ENCODE results near the gene ARNT2. TPM values are rescaled to one million over a fixed set of nuclear protein-coding genes. Genes with fewer than 3 reads are reported as not detected.

ARNT2 gene
- total and polyA plus RNA-seq, 2 donors: 1.4 to 2.4 TPM

DNA sequence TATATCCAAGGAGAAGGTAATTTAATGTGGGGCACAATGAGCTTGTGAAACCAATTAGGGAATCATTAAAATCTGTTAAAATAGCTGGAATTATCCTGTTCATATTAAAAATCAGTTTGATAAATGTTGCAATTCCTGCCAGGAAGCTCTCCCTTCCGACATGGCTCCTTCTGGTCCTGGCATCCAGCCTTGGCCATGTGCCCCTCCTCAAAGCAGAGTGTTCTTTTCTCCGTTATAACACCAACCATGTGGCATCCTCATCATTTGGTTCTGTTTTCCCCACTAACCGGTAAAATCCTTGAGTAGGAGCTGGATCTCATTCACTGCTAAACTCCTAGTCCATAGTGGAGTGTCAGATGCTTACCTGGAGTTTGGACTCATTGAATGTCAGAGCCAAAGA lies 127.2 kb downstream of the ARNT2 start:
- no peak for DNase-seq (ENCODE audit: low read depth in 6 of 9, low spot score in 9 of 9)

DNA sequence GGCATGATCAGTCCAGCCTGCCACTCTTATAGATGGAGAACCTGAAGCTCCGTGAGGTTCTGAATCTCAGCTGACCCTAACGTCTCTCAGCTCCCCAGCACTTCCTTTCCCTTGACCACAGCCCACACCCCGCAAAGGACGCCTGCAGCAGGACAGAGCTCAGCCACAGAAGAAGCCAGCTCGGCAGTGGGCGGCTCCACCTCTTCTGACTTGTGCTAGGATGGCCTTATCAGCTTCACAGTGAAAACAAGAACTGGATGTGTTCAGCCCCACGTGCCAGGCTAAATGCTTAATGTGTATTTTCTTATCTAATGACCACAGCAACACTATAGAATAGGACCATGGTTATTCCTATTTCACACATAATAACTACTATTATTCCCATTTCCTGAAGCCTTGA lies 127.6 kb downstream of the ARNT2 start:
- H3K4me1 ChIP-seq (ENCODE audit: control insufficient read depth in 2 of 2, insufficient read depth in 2 of 2, low read length in 2 of 2): no peaks in the 10 kb centered on the region
- DNase-seq (ENCODE audit: low read depth in 6 of 9, low spot score in 9 of 9): no peak
- H3K27me3 ChIP-seq (ENCODE audit: control insufficient read depth in 2 of 2, insufficient read depth in 1 of 2, low read length in 1 of 2): no peaks in the 10 kb centered on the region
- 53% methylated on average over 7 of the region's 7 CpGs for WGBS
- H3K27ac ChIP-seq (ENCODE audit: low read depth in 1 of 2, low read length in 1 of 2): no peak overlapping the region
- H3K36me3 ChIP-seq (ENCODE audit: control insufficient read depth in 2 of 2, insufficient read depth in 2 of 2, low read length in 1 of 2): no peaks in the 10 kb centered on the region
- no peak overlapping the region for H3K4me3 ChIP-seq (ENCODE audit: low read length in 2 of 2)
- H3K9me3 ChIP-seq (ENCODE audit: control insufficient read depth in 2 of 2, insufficient read depth in 1 of 2, low read length in 1 of 2): no peaks in the 10 kb centered on the region

More for the DNA sequence above, 127.2 kb downstream of the ARNT2 start:
- no peak overlapping the region for H3K27ac ChIP-seq (ENCODE audit: low read depth in 1 of 2, low read length in 1 of 2)
- no peaks in the 10 kb centered on the region for H3K36me3 ChIP-seq (ENCODE audit: control insufficient read depth in 2 of 2, insufficient read depth in 2 of 2, low read length in 1 of 2)
- 88% methylated on average over 3 of the region's 3 CpGs for WGBS
- no peak overlapping the region for H3K4me3 ChIP-seq (ENCODE audit: low read length in 2 of 2)
- H3K4me1 ChIP-seq (ENCODE audit: control insufficient read depth in 2 of 2, insufficient read depth in 2 of 2, low read length in 2 of 2): no peaks in the 10 kb centered on the region
- H3K27me3 ChIP-seq (ENCODE audit: control insufficient read depth in 2 of 2, insufficient read depth in 1 of 2, low read length in 1 of 2): no peaks in the 10 kb centered on the region
- no peaks in the 10 kb centered on the region for H3K9me3 ChIP-seq (ENCODE audit: control insufficient read depth in 2 of 2, insufficient read depth in 1 of 2, low read length in 1 of 2)

DNA sequence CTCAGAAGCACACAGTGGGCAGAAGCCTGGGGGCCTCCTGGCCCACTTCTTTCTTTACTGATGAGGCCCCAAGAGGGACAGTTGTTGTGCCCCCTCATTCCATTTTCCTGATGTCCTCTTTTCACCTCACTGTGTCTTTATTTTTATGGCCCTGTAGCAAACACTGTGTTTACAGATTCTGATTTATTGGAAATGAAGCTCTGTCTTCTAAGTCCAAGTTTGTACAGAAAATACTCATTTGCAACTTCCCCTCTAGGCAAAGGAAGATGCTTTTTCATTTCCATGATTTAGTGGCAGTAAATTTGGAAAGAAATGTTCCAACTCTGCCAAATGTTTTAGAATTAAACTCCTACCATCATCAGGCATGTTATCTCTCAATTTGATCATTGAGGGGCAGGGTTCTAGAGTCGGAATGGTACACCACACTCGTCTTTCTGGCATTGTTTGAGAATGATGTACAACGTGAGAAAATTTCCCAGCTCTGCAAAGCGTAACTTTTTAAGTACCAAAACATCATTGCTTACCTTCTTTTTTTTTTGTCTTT lies 129.7 kb downstream of the ARNT2 start:
- Histone ChIP-seq H3K4me3 (ENCODE audit: low read length in 2 of 2) (no peak overlapping the region), H3K9me3 (ENCODE audit: control insufficient read depth in 2 of 2, insufficient read depth in 1 of 2, low read length in 1 of 2) (no peaks in the 10 kb centered on the region), H3K4me1 (ENCODE audit: control insufficient read depth in 2 of 2, insufficient read depth in 2 of 2, low read length in 2 of 2) (no peaks in the 10 kb centered on the region), H3K27ac (ENCODE audit: low read depth in 1 of 2, low read length in 1 of 2) (no peak overlapping the region), H3K36me3 (ENCODE audit: control insufficient read depth in 2 of 2, insufficient read depth in 2 of 2, low read length in 1 of 2) (no peaks in the 10 kb centered on the region), H3K27me3 (ENCODE audit: control insufficient read depth in 2 of 2, insufficient read depth in 1 of 2, low read length in 1 of 2) (no peaks in the 10 kb centered on the region)
- WGBS: 96% methylated on average over 4 of the region's 4 CpGs
- DNase-seq (ENCODE audit: low read depth in 6 of 9, low spot score in 9 of 9): no peak

GRCh38 chr15:80536231-80536630 lies 132.0 kb downstream of the ARNT2 start:
- Histone ChIP-seq H3K27me3 (ENCODE audit: control insufficient read depth in 2 of 2, insufficient read depth in 1 of 2, low read length in 1 of 2) (no peaks in the 10 kb centered on the region), H3K4me1 (ENCODE audit: control insufficient read depth in 2 of 2, insufficient read depth in 2 of 2, low read length in 2 of 2) (no peaks in the 10 kb centered on the region), H3K9me3 (ENCODE audit: control insufficient read depth in 2 of 2, insufficient read depth in 1 of 2, low read length in 1 of 2) (no peaks in the 10 kb centered on the region), H3K27ac (ENCODE audit: low read depth in 1 of 2, low read length in 1 of 2) (no peak overlapping the region), H3K4me3 (ENCODE audit: low read length in 2 of 2) (no peak overlapping the region), H3K36me3 (ENCODE audit: control insufficient read depth in 2 of 2, insufficient read depth in 2 of 2, low read length in 1 of 2) (no peaks in the 10 kb centered on the region)
- 81% methylated on average over 5 of the region's 5 CpGs for WGBS
- DNase-seq (ENCODE audit: low read depth in 6 of 9, low spot score in 9 of 9): no peak

DNA sequence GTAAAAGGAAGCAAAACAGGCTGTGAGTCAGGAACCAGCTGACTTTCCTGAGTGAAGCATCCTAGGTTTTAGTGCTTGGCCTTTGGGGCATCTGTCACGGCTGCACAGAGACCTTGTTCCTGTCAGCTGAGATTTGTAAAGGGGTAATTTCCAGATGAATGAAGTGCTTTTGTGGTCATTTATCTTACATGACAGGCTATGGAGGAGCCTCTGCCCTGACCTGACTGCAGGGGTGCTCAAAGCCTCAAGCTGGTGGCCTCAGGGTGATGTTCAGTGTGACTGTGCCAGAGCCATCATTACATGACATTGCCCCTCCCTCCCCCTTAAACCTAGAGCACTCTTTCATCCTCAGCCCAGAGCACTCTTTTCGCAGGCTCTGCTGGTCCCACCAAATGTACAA lies 132.5 kb downstream of the ARNT2 start:
- Histone ChIP-seq H3K9me3 (ENCODE audit: control insufficient read depth in 2 of 2, insufficient read depth in 1 of 2, low read length in 1 of 2) (no peaks in the 10 kb centered on the region), H3K4me1 (ENCODE audit: control insufficient read depth in 2 of 2, insufficient read depth in 2 of 2, low read length in 2 of 2) (no peaks in the 10 kb centered on the region), H3K27me3 (ENCODE audit: control insufficient read depth in 2 of 2, insufficient read depth in 1 of 2, low read length in 1 of 2) (peaks cover 0 to under 1% of the 10 kb centered on the region in 2 donors), H3K4me3 (ENCODE audit: low read length in 2 of 2) (no peak overlapping the region), H3K36me3 (ENCODE audit: control insufficient read depth in 2 of 2, insufficient read depth in 2 of 2, low read length in 1 of 2) (no peaks in the 10 kb centered on the region), H3K27ac (ENCODE audit: low read depth in 1 of 2, low read length in 1 of 2) (no peak overlapping the region)
- WGBS: 91% methylated on average over 2 of the region's 2 CpGs
- no peak for DNase-seq (ENCODE audit: low read depth in 6 of 9, low spot score in 9 of 9)

GRCh38 chr15:80545078-80545477 lies 140.9 kb downstream of the ARNT2 start:
- no peak overlapping the region for H3K27ac ChIP-seq (ENCODE audit: low read depth in 1 of 2, low read length in 1 of 2)
- no peak for DNase-seq (ENCODE audit: low read depth in 6 of 9, low spot score in 9 of 9)
- H3K4me1 ChIP-seq (ENCODE audit: control insufficient read depth in 2 of 2, insufficient read depth in 2 of 2, low read length in 2 of 2): no peaks in the 10 kb centered on the region

GRCh38 chr15:80547264-80547663 lies 143.1 kb downstream of the ARNT2 start:
- H3K27ac ChIP-seq (ENCODE audit: low read depth in 1 of 2, low read length in 1 of 2): no peak overlapping the region
- no peaks in the 10 kb centered on the region for H3K27me3 ChIP-seq (ENCODE audit: control insufficient read depth in 2 of 2, insufficient read depth in 1 of 2, low read length in 1 of 2)
- no peak for DNase-seq (ENCODE audit: low read depth in 6 of 9, low spot score in 9 of 9)
- H3K36me3 ChIP-seq (ENCODE audit: control insufficient read depth in 2 of 2, insufficient read depth in 2 of 2, low read length in 1 of 2): no peaks in the 10 kb centered on the region
- H3K4me3 ChIP-seq (ENCODE audit: low read length in 2 of 2): no peak overlapping the region
- 96% methylated on average over 2 of the region's 2 CpGs for WGBS
- H3K4me1 ChIP-seq (ENCODE audit: control insufficient read depth in 2 of 2, insufficient read depth in 2 of 2, low read length in 2 of 2): no peaks in the 10 kb centered on the region
- H3K9me3 ChIP-seq (ENCODE audit: control insufficient read depth in 2 of 2, insufficient read depth in 1 of 2, low read length in 1 of 2): no peaks in the 10 kb centered on the region

More at GRCh38 chr15:80545078-80545477, 140.9 kb downstream of the ARNT2 start:
- Histone ChIP-seq H3K4me3 (ENCODE audit: low read length in 2 of 2) (no peak overlapping the region), H3K27me3 (ENCODE audit: control insufficient read depth in 2 of 2, insufficient read depth in 1 of 2, low read length in 1 of 2) (peaks cover 0 to 2% of the 10 kb centered on the region in 2 donors), H3K9me3 (ENCODE audit: control insufficient read depth in 2 of 2, insufficient read depth in 1 of 2, low read length in 1 of 2) (no peaks in the 10 kb centered on the region), H3K36me3 (ENCODE audit: control insufficient read depth in 2 of 2, insufficient read depth in 2 of 2, low read length in 1 of 2) (no peaks in the 10 kb centered on the region)

- WGBS: 95% methylated on average over 1 of the region's 1 CpG
- H3K4me1 ChIP-seq (ENCODE audit: control insufficient read depth in 2 of 2, insufficient read depth in 2 of 2, low read length in 2 of 2): no peaks in the 10 kb centered on the region
These were observed 145.0 kb downstream of the ARNT2 start for GRCh38 chr15:80549191-80549590.

DNA sequence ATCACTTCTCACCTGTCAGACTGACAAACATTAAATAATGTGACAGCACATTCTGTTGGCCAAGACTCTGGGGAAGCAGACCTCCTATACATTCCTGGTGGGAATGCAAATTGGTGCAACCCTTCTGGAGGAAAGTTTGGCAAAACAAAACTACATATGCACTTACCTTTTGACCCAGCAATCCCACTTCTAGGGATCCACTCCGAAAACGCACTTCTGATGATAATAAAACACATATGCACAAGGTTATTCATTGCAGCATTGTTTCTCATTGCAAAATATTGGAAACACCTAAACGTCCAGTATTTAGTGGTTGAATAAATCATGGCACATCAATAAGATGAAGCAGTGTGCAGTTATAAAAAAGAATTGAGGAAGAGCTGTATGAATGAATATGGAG lies 145.5 kb downstream of the ARNT2 start:
- 85% methylated on average over 3 of the region's 3 CpGs for WGBS
- Histone ChIP-seq H3K36me3 (ENCODE audit: control insufficient read depth in 2 of 2, insufficient read depth in 2 of 2, low read length in 1 of 2) (no peaks in the 10 kb centered on the region), H3K9me3 (ENCODE audit: control insufficient read depth in 2 of 2, insufficient read depth in 1 of 2, low read length in 1 of 2) (no peaks in the 10 kb centered on the region), H3K27ac (ENCODE audit: low read depth in 1 of 2, low read length in 1 of 2) (no peak overlapping the region), H3K4me3 (ENCODE audit: low read length in 2 of 2) (no peak overlapping the region), H3K4me1 (ENCODE audit: control insufficient read depth in 2 of 2, insufficient read depth in 2 of 2, low read length in 2 of 2) (no peaks in the 10 kb centered on the region), H3K27me3 (ENCODE audit: control insufficient read depth in 2 of 2, insufficient read depth in 1 of 2, low read length in 1 of 2) (no peaks in the 10 kb centered on the region)
- no peak for DNase-seq (ENCODE audit: low read depth in 6 of 9, low spot score in 9 of 9)

More at GRCh38 chr15:80549191-80549590, 145.0 kb downstream of the ARNT2 start:
- DNase-seq (ENCODE audit: low read depth in 6 of 9, low spot score in 9 of 9): no peak
- Histone ChIP-seq H3K27ac (ENCODE audit: low read depth in 1 of 2, low read length in 1 of 2) (no peak overlapping the region), H3K4me3 (ENCODE audit: low read length in 2 of 2) (no peak overlapping the region), H3K9me3 (ENCODE audit: control insufficient read depth in 2 of 2, insufficient read depth in 1 of 2, low read length in 1 of 2) (no peaks in the 10 kb centered on the region), H3K27me3 (ENCODE audit: control insufficient read depth in 2 of 2, insufficient read depth in 1 of 2, low read length in 1 of 2) (no peaks in the 10 kb centered on the region), H3K36me3 (ENCODE audit: control insufficient read depth in 2 of 2, insufficient read depth in 2 of 2, low read length in 1 of 2) (no peaks in the 10 kb centered on the region)
